Measurements from ENCODE around the gene SPTBN1.
"Not testable (repeated sequence)": the region's sequence is repeated elsewhere in the genome, so short reads cannot be mapped to it uniquely, and the experiment has no call there.

Gene SPTBN1

DNA sequence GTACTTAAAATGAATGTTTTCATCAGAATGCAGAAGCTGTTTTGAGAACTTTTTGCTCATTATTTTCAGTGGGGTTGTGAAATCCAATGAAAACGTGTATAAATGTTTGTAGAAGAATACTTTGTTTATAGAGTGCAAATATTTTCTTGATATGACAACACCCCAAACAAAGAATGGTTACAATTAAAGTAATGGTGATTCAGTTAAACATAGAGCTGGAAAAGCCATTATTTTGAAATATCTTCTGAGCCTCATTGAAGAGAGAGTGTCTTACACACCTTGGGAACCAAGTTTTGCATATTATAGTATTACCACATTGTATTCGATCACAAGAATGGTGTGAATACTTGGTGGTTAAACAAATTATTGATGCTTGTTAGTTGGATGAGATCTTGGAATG lies 48.7 kb downstream of the SPTBN1 start:
- no peak for DNase-seq

DNA sequence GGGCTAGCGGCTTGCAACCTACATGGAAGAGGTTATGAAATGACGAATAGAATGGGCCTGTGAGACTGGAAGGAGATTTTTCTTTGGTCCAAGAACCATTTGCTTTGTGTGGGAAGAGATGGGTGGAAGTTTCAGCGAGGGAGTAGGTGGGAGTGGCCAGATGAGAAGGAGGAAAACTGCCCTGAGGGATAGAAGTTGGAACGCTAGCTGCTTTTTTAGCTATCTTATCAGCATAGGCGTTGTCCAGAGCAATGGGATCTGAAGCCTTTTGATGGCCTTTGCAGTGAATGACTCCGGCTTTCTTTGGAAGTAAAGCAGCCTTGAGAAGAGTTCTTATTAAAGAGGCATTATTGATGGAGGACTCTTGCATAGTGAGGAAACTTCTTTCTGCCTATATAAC lies 52.4 kb downstream of the SPTBN1 start:
- no peak for DNase-seq

DNA sequence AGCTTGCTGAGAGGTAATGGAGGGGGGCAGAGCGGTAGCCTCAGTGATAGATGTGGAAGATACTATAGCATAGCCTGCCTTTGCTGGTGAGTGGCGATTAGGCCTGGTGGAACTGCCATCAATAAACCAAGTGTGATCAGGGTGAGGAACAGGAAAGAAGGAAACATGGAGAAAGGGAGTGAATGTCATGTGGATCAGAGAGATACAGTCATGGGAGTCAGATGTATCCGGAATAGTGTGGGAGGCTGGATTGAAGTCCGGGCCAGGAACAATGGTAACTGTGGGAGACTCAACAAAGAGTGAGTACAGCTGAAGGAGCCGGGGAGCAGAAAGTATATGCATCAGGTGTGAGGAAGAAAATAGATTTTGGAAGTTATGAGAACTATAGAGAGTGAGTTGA lies 52.9 kb downstream of the SPTBN1 start:
- DNase-seq = not testable (repeated sequence)

DNA sequence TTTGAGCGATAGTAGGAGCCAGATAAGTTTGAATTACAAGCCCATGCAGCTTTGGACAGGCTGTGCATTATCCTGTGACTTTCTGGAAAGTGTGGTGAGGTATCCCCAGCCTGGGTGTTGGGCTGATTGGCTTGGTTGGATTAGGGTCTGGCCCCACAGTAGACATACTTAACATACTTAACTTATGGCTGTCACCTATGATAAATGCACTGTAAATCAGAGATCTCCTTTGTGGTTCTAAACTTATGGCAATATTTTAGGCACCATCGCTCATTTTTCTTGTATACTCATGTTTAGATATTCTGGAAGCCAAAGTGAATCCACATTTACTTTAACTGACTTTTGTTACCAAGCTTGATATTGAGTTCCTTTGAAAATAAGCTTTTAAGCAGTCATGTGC lies 54.8 kb downstream of the SPTBN1 start:
- DNase-seq = no peak

DNA sequence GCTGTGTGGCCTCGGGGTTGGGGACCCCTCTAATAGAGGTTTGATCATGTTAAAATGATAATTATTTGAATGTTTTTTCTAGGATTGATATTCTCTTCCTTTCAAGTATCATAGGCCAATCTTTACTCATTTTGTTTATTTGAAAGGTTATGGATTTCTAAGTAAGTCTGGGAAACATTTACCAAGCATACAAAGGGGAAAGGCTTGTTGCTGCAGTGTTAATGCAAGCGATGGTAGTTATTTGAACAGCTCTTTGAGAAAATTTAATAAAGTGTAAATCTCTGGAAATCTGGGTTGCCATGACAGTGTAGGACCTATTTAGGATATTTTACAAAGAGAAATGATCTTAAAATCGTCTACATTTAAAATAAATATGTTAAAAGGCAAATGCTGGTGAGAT lies 56.1 kb downstream of the SPTBN1 start:
- DNase-seq = no peak

DNA sequence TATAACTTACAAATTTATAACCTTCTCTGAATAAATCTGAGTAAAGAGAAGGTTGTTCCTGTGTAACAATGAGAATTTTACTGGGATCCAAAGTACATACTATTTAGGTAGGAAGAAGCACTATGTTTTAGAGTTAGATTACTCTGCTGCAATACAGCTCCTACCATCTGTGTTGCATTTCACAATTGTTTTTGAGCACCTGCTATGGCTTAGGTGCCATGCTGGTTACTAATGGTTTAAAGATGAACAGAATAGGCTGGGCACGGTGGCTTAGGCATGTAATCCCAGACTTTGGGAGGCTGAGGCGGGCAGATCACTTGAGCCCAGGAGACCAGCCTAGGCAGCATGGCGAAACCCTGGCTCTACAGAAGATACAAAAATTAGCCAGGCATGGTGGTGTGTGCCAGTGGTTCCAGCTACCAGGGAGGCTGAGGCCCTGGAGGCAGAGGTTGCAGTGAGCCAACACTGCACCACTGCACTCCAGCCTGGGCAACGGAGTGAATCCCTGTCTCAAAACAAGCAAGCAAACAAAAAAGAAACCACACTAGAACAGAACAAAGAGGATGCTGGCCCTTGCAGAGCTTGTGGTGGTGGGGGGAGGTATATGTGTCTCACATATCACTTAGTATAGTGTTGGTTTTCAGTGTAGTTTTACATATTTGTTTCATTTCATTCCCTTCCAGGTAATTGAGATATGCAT lies 56.7 kb downstream of the SPTBN1 start:
- peak; percentile 38 for DNase-seq

DNA sequence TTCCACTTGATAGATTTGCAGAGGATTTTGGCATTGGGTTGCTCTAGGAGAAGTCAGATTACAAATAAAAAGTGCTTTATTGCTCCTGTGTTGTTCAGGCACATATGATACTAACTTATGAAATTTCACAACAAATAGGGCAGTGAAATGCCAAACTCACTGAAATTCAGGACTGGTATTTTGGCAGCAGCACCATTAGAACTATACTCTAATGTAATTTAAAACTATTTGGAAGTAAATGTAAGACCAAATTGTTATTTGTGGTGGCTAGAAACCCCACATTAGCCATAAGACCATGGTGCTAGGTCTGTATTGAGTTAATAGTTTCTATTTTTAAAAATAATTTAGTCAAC lies 57.2 kb downstream of the SPTBN1 start:
- DNase-seq = no peak

DNA sequence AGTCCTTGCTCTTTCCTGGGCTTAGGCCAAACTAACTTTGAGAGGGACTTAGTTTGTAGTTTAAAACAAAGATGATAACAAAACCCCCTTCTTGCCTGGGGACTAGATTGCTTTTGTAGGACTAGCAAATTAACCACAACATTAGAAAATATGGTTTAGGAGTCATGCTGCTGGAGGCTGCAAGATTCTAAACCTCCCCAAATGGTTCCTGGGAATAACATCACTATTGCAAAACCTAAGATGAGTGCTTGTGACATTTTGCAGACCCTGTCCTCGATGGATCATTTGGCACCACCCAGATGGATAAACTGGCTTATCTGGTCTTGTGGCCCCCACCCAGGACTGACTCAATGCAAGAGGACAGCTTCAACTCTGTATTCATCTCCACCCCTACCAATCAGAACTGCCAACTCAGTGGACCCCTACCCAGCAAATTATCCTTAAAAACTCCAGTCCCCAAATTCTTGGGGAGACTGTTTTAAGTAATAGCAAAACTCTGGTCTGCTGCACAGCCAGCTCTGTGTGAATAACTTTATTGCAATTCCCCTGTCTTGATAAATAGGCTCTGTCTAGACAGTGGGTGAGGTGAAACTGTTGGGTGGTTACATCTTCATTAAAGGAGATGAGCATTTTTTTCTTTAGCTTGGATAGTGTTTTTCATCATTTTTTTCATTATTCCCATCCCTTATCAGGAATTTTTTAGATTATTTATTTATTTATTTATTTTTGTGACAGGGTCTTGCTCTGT lies 58.9 kb downstream of the SPTBN1 start:
- DNase-seq = no peak

DNA sequence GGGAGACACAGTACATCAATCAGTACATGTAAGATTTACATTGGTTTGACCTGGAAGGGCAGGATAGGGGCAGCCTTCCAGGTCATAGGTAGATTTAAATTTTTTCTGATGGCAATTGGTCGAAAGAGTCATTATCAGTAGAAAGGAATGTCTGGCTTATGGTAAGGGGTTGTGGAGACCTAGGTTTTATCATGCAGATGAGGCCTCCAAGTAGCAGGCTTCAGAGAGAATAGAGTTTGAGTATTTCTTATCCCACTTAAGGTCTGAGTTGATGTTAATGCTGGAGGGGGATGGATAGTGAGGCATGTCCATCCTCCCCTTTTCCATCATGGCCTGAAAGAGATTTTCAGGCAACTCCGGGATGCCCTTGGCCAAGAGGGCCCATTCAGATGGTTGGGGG lies 60.7 kb downstream of the SPTBN1 start:
- no peak for DNase-seq

DNA sequence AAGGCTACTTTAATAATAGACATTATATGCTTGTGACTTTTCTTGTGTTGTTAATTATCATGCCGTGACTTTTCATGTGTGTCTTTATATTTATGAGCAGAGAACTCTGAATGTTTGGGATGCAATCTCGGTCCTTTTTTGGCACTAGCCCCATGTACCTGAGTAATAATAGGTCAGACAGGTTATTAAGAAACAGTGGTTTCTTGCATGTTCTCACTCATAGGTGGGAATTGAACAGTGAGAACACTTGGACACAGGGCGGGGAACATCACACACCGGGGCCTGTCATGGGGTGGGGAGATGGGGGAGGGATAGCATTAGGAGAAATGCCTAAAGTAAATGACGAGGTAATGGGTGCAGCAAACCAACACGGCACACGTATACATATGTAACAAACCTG lies 61.9 kb downstream of the SPTBN1 start:
- not testable (repeated sequence) for DNase-seq

DNA sequence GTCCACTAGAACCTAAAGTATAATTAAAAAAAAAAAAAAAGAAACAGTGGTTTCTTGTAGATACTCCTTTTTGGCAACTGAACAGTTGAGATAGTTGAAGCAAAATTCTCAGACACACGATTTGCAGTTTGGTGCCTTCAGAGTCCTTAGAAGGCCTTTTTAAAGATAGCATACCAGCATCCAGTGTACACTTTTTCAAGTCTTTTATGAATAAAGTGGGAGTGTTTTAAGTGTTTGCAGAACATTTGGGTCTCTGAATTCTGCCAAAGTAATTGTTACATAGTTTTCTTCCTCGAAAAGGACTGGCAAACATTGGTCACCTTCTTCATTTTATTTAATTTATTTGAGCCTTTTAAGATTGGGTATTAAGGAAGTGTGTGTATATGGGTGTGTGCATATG lies 62.3 kb downstream of the SPTBN1 start:
- DNase-seq = no peak

DNA sequence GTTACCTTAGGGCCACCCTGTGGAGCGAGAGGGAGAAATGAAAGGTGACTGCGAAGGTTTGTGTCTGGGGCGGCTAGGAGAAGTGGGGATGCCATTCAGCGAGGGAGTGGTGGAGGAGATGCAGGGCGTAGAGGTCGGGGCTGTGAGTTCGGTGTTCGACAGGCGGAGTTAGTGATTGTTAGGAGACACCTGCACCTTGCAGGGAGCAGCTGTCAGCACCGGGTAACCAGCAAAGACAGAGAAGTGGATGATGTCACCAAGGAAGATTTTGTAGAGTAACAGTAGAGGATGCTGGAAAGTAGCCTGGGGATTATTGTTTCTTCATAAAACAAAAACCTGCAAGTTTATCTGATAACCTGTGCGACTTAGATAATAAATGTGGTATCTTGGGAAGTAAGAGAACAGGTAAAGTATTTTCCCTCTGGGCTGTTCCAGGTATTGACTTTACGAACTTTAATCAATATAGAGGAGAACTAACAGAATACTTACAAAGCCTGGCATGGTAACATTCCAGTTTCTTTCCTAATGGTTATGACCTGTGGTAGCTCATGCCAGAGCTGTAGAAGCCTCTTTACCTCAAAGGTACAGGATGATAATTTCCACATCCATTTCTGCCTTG lies 63.8 kb downstream of the SPTBN1 start:
- no peak for DNase-seq

DNA sequence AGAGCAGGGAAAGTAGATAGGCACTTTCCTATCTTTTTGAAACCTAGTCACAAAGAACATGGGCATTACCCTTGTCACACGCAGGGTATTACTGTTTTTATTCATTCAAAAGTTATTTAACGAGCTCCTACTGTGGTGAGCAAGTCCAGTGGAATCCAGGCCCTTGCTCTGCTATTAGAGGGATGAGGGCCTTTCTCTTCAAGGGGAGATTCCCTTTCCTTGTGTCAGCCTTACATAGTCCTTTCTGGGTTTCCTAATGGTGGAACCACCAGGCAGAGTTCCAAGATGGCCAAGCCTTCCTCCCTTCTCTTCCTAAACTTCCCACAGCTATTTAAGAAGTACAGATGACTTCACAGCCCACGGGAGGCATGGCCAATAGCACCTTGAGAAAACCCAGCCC lies 64.6 kb downstream of the SPTBN1 start:
- no peak for DNase-seq

DNA sequence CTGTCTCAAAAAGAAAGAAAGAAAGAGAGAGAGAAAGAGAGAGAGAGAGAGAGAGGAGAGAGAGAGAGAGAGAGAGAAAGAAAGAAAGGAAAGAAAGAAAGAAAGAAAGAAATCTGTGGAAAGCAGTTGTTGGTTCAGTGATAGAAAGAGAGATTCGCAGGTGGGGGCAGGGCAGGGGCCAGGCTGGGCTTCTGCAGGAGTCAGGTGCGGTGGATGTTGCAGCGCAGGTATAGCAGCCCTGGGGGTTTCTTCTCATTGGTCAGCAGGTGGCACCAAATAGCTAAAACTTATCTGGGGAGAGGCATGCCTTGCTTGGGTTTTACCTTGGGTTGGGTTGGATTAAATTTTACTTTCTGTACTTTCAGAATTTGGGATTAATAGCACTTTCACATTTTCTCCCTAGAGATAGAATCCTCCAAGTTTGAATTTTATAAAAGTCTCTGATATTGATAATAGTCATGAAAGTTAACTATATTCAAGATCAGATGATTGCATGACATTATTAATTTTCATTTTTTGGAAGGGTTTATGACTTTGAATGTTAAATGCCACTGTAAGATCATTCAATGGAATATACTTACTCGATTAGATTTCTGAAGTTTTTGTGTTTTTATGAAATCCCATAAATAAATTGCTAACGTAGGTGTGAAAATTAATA lies 66.6 kb downstream of the SPTBN1 start:
- peak; percentile 70 for DNase-seq

DNA sequence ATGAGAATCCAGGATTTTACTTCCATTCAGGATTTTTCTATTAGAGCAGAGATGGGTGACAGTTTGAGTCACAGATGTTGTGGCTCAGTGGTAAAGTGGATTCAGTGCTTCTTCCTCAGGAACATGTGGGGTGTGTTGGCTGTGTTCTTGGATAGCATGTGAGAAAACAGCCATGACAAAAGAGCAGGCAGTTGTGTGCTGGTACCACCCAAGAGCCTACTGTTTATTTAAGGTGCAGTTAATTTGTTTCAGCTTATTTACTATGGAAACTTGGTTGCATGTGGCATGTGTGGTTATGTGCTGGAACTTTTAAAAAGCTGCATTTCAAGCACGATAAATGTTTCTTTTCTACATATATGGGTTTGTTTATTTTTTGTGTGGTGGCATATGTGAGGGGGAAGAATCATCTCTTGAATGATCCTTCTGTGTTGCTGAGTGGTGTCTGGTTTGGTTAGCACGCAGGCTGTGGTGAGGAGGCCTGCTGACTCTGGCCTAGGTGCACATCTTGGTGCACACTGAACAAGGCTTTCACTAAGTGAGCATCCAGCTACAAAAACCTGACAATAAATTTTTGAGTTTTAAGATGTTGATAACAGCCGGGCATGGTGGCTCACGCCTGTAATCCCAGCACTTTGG lies 67.3 kb downstream of the SPTBN1 start:
- no peak for DNase-seq

DNA sequence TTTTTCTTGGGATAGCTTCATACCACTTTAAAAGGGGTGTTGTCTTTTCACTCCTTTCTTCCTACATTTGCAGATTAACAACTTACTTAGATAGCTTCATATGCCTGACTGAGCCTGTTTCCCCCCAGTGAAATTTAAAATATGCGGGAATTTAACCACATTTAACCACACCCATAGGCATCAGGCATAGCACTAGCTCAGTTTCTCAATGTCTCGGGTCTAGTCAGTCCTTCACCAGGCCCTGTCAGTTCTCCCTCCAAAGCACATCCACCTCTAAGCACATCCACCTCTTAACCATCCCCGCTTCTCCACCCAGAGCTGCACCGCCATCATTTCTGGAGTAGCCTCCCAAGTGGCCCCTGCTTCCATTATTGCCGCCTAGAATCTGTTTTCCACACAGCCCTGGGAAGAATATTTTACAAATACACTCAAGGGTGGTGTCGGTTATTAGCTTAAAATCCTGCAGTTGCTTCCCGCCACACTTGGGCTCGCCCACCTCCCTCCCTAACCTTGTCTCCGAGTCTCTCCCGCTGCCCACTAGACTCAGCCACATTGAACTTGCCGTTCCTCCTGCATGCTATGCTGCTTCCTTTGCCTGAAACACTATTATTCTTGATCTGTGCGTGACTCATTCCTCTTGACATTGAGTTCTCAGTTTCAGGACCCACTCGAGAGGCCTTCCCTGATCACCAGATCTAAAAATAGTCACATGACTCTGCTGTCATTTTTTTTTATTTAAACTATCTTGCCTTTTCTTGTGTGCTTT lies 68.3 kb downstream of the SPTBN1 start:
- peak; percentile 4 for DNase-seq

DNA sequence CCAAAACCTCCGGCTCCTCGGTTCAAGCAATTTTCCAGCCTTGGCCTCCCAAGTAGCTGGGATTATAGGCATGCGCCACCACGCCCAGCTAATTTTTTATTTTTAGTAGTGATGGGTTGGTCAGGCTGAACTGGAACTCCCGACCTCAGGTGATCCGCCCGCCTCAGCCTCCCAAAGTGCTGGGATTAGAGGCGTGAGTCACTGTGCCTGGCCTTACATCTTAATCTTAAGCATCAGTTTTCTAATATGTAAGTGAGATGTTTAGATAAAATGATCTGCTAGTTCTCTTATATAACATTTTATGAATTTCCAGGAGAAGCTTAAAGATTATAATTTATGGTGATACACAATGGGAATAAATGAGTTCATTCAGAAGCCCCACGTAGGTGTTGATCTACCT lies 69.2 kb downstream of the SPTBN1 start:
- DNase-seq = no peak

DNA sequence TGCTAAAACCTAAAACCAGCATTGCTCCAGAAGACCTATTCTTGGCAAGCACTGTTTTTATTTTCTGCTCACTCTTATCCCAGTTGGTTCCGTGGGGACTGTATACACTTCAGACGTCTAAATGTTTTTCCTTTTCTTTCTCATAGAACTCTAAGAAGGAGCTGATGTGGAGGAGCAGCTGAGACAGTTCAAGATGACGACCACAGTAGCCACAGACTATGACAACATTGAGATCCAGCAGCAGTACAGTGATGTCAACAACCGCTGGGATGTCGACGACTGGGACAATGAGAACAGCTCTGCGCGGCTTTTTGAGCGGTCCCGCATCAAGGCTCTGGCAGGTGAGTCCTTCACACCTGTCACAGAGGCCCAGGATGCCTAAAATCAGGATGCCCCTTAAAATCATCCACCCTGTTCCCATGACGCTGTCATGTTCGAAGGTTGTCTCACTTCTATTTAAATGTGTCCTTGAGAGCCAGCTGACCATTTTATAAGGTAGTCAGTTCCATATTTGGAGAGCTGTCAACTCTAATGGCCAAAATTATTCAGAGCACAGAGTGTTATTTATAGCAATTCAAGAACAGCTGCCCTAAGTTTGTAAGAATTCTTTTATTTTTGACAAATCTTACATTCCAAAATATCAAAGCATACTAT lies 70.2 kb downstream of the SPTBN1 start:
- DNase-seq = no peak

DNA sequence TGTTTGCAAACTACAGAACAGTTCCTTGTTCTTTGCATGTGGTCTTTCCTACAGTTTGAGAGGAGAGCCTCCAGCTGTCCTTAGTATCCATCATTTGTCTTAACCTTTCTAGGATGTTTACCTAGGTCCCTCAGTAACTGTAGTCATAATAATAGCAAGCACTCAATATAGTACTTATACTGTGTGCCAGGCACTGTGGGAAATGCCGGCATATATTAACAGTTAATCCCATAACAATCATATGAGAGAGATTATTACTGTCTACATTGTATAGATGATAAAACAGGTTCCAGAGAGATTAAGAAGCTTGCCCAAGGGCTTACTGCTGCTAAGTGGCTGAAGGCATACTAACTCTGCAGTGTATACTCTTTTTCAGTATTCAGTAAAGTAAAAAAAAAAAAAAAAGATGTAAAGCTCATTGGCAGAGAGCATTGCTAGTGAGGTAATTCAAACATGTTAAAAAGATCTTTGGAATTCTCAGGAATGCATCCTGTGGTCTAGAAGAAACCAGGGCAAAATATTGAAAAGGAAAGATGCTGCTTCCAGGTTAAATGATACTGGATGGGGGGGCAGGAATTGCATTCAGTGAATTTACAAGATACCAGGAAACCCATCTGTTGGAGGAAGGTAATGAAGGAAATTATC lies 72.3 kb downstream of the SPTBN1 start:
- DNase-seq = no peak

DNA sequence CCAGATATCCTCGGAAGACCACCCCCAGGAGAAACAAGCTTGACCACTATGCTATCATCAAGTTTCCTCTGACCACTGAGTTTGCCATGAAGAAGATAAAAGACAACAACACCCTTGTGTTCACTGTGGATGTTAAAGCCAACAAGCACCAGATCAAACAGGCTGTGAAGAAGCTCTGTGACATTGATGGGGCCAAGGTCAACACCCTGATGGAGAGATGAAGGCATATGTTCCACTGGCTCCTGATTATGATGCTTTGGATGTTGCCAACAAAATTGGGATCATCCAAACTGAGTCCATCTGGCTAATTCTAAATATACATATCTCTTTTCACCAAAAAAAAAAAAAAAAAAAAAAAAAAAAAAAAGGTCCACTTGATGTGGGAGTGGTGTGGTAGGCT lies 73.4 kb downstream of the SPTBN1 start:
- DNase-seq = not testable (repeated sequence)

DNA sequence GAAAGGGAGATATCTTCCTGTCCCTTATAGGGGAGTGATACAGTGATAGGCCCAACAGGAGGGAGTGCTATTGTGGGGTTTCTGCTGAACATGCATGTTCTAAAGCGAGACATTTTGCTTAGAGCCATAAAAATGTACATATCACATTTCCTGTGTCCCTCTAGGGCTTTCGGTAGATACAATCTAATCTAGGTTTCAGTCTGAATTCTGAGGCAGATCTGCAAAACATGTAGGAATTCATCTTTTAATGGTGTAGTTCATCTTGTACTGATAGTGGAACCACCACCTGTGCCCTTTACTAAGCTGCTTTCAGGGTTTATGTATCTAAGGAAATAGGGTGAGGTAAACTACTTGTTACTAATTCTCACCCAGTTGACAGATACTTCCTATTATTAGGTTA lies 73.8 kb downstream of the SPTBN1 start:
- no peak for DNase-seq

DNA sequence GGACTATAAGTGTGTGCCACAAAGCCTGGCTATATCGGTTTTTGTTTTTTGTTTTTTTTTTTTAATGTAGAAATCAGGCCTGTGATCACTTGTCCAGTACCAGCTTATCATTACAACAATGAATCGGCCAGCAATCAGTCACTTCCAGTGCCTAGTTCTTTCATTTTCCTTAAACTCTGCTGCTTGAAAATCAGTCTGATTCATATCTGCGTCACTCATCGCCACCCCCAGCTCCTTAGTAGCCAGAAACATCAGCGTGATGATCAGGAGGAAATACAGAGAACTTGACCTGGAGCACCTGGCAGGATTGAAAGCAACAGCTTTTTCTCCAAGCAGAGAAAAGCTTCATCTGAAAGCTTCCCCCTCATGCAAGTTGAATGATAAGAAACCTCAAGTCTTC lies 75.4 kb downstream of the SPTBN1 start:
- no peak for DNase-seq
